Stimulated activated CD8-positive, alpha-beta memory T cell treated with anti-CD3 and anti-CD28 coated beads, Interleukin-2, amount 100 ng/mL, for 48 hours (primary cell): ENCODE data around the gene CACNA2D3.

ENCODE experiments used
- DNase-seq, 2 donors: peaks; one replicate each; pipeline ENCODE4 v3.0.0-alpha.2; 2020; ENCODE audit warnings: low read depth in 2 of 2

CACNA2D3 gene

DNA sequence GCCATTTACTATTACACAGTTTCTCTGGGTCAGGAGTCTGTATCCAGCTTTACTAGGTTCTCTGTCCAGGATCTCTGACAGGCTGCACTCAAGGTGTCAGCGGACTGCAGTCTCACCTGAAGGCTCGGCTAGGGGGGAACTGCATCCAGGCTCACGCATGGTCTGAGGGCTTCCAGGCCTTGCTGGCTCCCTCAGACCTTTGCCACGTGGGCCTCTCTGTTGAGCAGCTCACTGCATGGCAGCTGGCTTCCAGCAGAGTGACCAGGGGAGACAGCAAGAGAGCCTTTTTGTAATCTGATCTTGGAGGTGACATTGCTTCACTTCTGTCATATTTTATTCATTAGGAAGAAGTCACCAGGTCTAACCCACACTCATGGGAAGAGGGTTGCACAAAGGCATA lies 152.3 kb downstream of the CACNA2D3 start:
- DNase-seq: no peak

DNA sequence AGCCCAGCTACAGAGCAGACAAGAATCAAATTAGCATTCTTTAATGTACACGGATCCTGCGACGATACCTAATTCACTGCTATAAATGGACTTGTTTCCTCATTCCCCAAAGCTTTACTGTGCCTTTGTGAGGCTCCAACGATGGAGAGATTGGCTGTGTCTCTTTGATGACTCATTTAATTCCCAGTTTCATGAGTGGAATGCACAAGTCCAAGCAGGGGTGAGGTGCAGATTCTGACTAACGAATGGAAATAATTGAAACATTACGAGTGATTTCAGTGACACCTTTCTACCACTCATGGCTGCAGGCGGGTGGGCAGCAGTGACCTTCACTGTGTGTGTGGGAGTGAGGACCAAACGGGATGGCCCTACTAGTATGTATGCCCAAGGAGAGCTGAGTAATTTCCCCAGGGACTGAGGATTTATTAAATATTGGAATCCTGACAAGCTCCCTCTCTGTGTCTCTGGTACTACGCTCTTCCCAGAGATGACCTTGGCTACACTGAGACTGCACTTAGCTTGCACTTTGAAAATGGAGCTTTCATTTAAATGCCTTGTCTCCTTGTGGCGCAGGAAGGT lies 156.7 kb downstream of the CACNA2D3 start:
- no peak for DNase-seq

DNA sequence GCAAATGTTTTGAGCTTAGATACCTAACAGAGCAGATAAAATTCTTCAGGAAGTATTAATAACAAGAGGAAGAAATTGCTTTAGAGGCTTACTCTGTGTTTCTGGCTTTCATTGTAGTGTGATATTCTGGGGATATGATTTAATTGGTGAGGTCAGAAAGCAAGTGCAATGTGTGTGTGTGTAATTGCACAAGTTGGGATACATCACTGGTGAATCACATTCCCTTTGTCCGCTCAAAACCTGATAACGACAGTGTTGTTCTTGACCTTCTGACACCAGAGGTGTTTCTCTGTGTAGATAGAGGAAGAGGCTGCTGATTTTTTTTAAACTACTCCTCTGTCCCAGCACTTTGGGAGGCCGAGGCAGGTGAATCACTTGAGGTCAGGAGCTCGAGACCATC lies 161.1 kb downstream of the CACNA2D3 start:
- DNase-seq: no peak

DNA sequence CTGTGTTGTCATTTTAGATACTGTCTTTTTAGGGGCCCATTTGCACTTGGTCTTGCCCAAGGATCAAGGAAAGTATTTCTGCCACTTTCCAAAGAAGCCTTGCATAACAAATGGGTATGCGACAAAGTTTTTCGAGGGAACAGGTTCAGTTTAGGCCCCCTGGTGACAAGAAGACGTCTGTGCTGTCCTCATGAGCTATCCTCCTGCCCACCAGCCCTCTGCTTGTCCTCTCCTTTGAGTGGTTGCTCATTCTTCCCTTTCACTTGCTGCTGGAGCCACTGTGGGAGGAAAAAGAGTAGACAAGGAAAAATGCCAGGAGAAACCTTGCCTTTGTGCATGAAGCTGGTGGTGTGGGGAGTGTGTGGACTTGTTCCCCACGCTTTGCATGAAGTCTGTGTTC lies 171.9 kb downstream of the CACNA2D3 start:
- no peak for DNase-seq

DNA sequence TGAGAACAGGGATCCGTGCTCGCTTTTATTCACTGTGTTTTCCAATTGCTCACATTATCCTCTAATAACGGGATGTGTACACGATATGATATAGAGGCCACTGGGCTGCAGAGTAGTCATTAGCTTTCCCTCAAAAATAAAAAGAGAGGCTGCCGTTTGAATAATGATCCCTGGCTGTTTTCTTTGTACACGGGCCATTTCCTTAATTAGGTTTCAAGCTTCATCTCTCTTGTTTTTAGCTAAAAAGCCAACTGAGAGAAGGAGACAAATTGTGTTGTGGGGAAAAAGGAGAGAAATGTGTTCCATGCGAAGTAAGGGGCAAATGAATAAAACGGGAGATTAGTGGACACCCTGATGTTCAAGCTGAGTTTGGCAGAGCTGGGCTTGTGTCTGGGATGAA lies 174.2 kb downstream of the CACNA2D3 start:
- DNase-seq: no peak

DNA sequence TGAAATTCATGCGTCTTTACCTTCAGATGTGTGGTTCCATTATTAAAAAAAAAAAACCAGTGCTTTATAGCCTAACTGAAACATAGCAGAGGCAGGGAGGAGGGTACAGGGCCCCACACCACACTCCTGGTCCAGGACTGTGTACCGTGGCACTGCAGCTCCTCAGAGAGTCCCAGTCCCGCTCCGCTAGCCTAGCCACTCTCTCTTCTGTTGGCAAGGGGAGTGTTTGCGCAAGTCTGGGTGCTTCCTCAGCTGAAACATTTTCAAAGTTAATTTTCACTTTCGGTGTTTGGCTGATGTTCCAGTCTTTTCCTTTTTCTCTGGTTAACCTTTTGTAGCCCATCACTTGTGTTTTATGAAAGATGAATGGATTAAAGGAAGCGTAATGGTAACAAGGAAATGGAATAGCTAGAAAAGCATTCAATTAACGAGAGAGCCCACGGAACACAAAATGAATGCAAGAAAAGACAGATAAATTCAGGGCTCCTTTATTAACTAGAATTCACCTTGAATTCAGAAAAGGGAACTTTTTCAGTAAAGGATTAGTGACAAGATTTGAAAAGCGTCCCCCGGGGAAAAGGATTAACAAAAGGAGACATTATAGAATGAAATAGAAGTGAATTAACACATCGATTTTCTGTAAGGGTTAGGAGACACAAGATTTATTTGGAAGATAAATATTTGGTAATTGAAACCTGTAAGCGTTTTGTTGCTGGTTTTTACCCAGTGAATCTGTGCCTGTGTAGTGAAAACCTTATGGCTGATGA lies 177.0 kb downstream of the CACNA2D3 start:
- DNase-seq: no peak

DNA sequence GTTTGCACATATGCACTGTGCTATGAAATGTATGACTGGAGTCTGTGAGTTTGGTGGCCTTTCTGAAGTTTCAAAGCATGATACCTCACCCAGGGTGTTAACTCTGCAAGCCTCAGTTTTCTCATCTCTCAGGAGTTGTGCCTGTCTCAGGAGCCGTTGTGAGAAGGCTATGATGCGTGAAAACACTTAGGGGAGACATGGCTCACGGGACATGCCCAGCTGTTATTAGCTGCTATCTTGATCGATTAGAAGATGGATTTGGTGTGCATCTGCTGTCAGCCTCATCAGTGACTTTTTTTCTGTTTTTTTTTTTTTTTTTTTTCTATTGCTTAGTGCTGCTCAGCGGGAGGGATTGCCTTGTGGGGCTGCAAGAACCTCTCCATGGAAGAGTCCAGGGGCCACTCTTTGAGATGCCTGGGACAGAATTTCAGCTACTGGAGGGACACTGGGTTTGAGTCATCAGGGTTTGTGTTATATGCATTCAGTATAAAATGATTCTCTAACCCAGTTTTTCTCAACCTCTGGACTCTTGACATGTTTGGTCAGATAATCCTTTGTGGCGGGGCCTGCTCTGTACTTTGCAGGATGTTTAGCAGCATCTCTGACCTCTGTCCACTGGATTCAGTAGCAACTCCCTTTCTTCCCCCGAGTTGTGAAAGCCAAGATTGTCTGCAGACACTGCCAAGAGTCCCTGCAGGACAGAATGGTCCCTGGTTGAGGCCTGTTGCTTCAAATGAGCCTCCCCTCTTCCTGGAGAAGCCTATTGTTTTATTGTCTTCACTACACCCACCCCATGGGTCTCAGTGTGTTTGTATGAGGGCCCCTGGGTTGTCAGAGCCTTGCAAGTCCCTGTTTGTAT lies 181.4 kb downstream of the CACNA2D3 start:
- no peak for DNase-seq

DNA sequence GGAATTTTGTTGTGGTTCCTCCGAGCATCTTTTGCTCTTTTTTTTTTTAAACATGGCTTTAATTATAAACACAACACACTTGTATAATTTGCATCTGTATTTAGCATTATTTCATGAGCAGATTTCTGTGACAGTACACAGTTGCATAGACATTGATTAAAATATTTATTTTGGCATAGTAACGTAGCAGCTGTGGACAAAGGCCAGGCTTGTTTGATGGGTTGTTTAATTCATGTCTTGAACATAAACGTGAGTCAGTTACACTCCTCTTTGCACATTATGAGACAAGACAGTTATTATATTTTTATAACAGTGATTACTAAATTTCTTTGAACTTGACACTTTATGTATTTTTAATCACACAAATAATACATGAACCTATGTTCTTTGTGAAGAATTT lies 182.5 kb downstream of the CACNA2D3 start:
- no peak for DNase-seq

DNA sequence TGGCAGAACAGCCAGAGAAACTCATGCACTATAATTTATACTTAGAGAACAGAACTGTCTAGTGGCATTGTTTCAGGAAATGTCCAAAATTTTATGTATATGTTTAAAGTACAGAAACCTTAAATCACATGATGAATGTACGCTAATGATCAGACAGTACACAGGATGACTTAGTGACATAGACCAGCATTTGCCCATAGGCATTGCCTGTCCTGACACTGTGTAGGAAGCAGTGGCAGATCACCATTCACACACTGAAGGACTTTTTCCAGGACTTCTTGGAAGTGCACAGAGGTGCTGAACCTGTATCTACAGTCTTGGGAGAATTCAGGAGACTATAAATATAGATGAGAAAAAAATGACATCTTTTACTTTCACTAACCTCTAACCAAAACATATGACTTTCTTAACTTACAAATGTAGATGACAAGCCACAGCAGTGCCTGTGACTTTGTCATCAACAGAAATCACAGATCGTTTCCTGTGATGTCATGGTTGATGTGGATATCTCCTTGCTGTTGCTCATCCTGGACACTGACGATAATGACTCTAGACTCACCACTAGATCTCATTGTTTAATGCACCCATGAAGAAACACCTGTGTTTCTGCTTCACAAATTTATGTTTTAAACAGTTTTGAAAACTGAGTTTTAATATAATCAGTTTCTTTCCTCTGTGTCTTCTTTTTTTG lies 183.2 kb downstream of the CACNA2D3 start:
- no peak for DNase-seq

DNA sequence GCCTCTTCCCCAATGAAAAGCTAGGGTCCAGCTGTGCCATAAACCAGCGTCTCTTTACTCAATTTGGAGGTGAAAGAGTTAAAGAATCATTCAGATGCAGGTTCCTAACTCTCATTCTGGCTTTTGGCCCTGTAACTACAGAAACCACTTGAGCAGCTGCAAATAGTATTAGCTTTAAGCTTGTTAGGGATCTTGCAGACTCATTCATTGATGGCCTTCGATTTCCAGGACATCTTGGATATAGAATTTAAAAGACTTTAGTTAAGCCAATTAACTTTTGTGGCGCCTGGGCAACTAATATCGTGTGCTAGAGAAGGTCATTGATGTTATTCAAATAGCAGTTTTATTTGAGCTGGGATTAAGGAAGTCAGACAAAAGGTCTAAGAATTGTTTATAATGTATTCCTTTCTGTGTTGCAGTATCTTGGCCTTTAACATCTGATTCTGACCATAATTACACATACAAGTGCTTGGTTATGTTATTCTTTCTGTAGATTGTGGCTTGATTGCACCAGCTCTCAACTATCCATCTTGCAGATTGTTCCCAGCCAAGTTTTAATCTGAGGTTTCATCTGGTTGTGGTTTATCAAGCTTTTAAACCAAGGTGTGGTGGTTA lies 185.3 kb downstream of the CACNA2D3 start:
- no peak for DNase-seq

DNA sequence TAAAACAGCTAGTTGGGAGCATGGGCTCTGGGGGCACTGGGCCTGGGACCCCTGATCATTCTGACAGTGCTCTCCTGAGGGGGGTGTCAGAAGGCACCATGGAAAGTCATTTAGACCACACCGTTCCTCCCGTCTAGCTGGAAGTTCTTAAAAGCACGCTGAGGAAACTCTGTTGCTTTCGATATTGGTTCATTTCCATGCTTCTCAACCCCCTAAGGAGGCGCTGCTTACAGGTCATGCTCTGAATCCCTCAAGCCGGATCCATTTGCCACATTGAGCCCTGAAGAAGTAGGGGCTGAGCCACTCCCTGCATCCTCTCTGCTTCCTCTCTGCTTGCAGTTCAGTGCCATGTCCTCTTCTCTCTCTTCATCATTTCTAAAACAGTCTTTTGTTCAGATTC lies 187.2 kb downstream of the CACNA2D3 start:
- no peak for DNase-seq

DNA sequence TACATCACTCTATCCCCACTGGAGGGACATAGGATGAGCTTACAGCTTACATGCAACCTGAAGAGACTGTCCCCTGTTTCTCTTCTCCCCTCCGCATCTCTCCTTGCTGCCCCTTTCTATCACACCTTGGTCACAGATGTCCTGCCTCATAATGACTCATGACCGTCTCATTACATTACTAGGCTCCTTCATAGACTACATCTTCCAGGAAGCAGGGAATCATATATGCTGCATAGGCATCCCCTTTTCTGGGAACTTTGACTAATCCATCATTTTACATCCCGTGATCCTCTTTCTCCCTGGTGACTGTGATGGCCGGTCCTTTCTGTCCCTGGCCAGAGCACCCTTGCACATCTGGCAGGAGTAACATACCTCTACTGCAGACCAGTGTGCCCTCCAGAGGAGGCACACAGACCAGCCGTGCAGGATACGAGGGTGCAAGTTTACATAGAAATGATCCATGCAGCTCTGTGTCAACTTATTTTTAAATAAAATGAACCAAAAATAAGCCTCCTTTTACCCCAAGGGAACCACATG lies 188.9 kb downstream of the CACNA2D3 start:
- no peak for DNase-seq

DNA sequence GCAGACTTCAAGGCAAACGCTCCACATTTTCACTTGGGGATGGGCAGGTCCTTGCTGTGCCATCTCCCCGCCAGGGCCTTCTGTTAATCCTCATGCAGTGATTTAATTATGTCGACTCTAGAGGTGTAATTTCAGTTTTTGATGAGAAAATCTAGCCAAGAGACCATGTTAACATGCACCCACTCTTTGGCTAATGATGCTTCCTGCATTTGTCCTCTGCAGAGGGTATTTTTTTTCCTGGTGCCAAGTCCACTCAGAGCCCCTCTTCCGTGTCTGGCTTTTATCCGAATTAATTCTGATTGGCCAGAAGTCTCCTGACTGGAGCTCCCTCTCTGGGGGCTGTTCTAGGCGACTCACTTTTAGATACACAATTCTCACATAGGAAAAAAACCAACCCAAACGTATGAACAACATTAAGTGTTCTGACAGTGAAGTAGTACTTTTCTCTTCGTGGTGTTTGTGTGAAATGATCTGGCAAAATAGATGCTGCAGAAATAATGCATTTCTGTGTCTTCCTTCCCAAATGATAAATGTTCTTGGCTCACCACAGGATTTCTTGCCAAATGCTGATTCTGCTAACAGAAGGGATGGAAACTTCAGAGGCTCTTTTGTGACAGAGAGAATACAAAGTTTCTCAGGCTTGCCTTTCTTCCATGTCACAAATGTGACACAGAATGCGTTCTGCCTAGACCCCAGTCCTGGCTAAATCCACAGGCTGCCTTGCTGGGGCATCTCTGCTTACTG lies 190.0 kb downstream of the CACNA2D3 start:
- no peak for DNase-seq

DNA sequence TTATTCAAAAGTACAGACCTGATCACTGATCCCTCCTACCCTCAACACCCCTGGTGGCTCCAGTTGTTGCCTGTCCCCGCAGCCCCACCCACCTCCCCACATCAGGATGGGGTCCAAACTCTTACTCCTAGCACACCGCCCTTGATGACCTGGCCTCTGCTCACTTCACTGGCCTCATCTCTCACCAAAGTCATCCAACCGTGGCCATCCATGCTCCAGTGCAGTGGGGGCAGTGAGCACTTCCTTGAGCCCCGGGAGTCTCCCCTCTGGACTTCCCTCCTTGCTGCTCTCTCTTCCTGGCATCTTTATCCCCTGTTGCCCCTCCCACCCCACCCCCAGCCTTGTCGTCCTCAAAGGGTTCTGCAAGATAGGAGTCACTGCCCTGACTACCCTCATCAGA lies 191.1 kb downstream of the CACNA2D3 start:
- DNase-seq: no peak

DNA sequence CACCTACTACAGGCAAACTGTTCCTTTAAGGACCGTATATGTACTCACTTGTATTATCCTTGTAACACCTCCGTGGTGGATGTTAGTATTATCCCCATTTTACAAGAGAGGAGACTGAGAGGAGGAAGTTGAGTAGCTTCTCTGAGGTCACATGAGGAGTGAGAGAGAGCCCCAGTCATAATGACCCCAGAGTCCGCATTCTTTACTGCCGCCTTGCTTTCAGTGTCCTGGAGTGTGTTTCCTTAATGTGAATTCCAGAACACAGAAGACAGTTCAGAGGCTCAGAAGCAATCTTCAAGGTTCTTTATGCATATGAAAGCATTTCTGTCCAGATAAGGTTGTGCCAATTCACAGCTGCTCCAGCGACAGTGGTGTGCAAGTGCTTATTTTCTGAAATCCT lies 199.2 kb downstream of the CACNA2D3 start:
- DNase-seq: no peak

DNA sequence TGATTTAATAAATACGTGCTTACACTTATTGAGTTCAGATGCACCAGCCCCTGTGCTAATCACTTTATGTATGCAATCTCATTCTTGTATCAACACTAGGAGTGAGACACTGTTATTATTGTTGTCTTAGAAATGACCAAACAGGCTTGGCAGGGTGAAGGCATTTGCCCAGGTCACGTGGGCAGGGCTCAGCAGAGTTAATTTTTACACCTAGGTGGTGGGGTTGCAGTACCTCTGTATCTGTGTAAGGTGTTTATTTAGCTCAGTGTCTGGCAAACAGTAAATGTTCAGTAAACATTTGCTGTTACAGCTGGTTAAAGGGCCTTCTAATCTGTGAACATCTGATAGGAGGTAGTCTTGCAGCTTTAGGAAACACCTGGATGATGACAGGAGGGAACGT lies 200.0 kb downstream of the CACNA2D3 start:
- no peak for DNase-seq

DNA sequence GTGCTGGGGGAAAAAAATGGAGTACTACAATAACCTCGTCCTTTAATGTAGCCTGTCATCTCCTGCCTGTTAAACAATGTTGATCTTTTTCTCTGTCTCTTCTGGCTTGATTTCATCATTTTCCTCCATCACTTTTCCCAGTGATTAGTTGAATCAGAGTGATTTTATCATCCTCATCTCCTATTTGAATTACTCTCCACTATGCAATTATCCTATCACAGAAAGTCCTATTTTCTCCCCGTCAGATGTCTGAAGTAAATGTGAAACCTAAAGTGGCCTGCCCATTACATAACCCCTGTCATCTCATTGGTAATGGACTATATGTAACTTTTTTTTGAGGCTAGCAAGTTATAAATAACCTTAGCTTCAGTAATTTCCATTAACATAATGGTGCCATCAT lies 201.8 kb downstream of the CACNA2D3 start:
- DNase-seq: no peak

DNA sequence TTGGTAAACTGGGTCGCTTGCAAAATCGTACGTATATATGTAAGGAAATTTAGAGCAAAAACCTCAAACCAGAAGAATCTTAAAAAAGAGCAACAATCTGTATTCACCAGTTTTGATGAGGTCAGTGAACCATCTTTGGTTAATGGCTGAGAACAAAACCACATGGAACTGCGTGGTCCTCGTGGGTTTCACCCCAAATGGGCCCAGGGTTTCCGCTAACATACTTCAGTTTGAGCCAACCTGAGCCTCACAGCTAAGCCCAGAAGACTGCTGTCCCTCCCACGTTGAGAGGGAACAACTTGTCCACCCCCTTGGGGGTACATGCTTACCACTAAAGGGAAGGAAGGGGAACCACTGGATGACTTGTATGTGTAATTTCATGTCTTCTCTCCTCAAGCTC lies 204.6 kb downstream of the CACNA2D3 start:
- DNase-seq: no peak

DNA sequence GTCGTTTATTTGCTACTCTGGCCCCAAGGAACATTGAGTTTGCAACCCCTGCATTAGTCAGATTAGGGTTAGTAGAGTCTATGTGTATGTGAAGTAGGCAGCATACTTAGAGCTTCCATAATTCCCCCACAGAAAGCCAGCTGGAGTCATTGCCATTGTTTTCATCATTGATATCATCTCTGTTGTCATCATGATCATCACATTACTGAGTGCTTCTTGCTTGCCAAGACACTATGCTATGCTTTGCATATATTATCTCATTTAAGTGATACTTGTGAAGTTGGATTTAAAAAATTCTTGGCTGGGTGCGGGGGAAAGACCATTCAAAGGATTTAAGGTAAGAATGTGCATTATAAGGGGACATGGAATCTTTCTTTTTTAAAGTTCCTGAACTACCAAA lies 209.0 kb downstream of the CACNA2D3 start:
- DNase-seq: no peak

DNA sequence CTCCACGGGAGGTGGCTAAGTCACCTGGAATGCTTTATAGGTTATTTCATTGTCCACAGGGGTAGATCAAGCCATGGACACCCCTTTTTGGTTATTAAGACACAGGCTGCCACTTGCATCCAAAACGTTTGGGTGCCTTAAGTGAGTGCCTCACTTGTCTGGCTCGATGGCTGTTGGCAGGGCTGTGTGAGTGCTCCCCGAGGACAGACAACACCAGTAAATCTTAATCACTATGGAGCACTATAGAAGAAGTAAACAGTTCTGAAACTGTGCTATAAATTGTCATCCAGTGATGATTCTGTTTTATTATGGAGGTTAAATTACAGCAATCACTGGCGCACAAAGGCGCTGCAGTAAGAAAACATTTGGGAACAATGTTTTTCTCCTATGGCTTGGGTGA lies 215.5 kb downstream of the CACNA2D3 start:
- no peak for DNase-seq

DNA sequence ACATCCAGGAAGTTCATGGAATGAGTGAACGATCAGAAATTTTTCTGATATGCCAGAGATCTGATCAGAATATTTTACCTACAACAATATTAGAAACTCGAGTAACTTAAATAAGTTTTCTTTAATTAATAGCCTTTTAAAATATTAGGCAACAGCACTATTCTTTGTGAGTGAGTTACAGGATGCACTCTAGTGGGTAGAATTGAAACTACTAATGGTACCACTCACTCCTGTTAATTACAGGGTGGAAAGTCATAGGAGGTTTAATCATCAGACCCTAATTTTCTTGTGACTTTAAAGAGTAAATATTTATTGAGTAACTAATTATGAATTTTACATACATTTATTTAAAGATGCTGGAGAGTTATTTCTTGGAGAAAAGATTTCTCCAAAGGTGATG lies 217.3 kb downstream of the CACNA2D3 start:
- DNase-seq: no peak
